Measurements from ENCODE around the gene GABRR3. TPM values are rescaled to one million over a fixed set of nuclear protein-coding genes. Genes with fewer than 3 reads are reported as not detected.

GABRR3 gene
- total and polyA plus RNA-seq, 2 donors (not counting 1 experiment from before 2014, with no cell fraction given), result not detected

GRCh38 chr3:98027085-98027446, 8.0 kb downstream of the GABRR3 start:
- H3K27me3 ChIP-seq (ENCODE audit: control insufficient read depth, insufficient read depth, low read length), result no peaks in the 10 kb centered on the region
- no peaks in the 10 kb centered on the region for H4K20me1 ChIP-seq (ENCODE audit: control insufficient read depth, extremely low read depth, insufficient read depth, low read length)
- TF ChIP-seq EZH2 (IDR thresholded peaks at IDR 0.05; ENCODE audit: low read length, missing control alignments) (no peak), CTCF (conservative IDR thresholded peaks at IDR 0.05 in 1 of 2, IDR thresholded peaks at IDR 0.05 in 1 of 2; ENCODE audit: low read depth in 1 of 2, low read length in 2 of 2) (no peak)
- no peaks in the 10 kb centered on the region for H3K9me3 ChIP-seq (ENCODE audit: control insufficient read depth, insufficient read depth, low read depth, low read length)
- no peak overlapping the region for H2AFZ ChIP-seq (ENCODE audit: low read length)
- H3K36me3 ChIP-seq (ENCODE audit: control insufficient read depth, insufficient read depth, low read length), result no peaks in the 10 kb centered on the region
- no peak overlapping the region for H3K9ac ChIP-seq (ENCODE audit: insufficient read depth, low read length)
- H3K27ac ChIP-seq (ENCODE audit: insufficient read depth, low read length), result no peak overlapping the region
- no peaks in the 10 kb centered on the region for H3K79me2 ChIP-seq (ENCODE audit: control insufficient read depth, insufficient read depth, low read length)
- no peak for DNase-seq (ENCODE audit: low read depth in 2 of 2)
- no peak overlapping the region for H3K4me3 ChIP-seq (replicated peaks in 1 of 4; ENCODE audit: control extremely low read depth in 1 of 4, insufficient read depth in 1 of 4, low read depth in 3 of 4, low read length in 4 of 4)
- H3K4me1 ChIP-seq (ENCODE audit: control insufficient read depth, extremely low read depth, insufficient read depth, low read length), result no peaks in the 10 kb centered on the region
- no peak overlapping the region for H3K4me2 ChIP-seq (ENCODE audit: extremely low read depth, insufficient read depth, low read length)

- DNase-seq (ENCODE audit: low read depth in 2 of 2), result no peak
- H3K4me2 ChIP-seq (ENCODE audit: extremely low read depth, insufficient read depth, low read length), result no peak overlapping the region
- no peaks in the 10 kb centered on the region for H3K27me3 ChIP-seq (ENCODE audit: control insufficient read depth, insufficient read depth, low read length)
- H3K4me3 ChIP-seq (replicated peaks in 1 of 4; ENCODE audit: control extremely low read depth in 1 of 4, insufficient read depth in 1 of 4, low read depth in 3 of 4, low read length in 4 of 4), result no peak overlapping the region
- no peaks in the 10 kb centered on the region for H3K9me3 ChIP-seq (ENCODE audit: control insufficient read depth, insufficient read depth, low read depth, low read length)
- no peaks in the 10 kb centered on the region for H4K20me1 ChIP-seq (ENCODE audit: control insufficient read depth, extremely low read depth, insufficient read depth, low read length)
- H3K4me1 ChIP-seq (ENCODE audit: control insufficient read depth, extremely low read depth, insufficient read depth, low read length), result no peaks in the 10 kb centered on the region
- H3K27ac ChIP-seq (ENCODE audit: insufficient read depth, low read length), result no peak overlapping the region
- no peak overlapping the region for H2AFZ ChIP-seq (ENCODE audit: low read length)
- H3K9ac ChIP-seq (ENCODE audit: insufficient read depth, low read length), result no peak overlapping the region
- no peaks in the 10 kb centered on the region for H3K79me2 ChIP-seq (ENCODE audit: control insufficient read depth, insufficient read depth, low read length)
- TF ChIP-seq CTCF (conservative IDR thresholded peaks at IDR 0.05 in 1 of 2, IDR thresholded peaks at IDR 0.05 in 1 of 2; ENCODE audit: low read depth in 1 of 2, low read length in 2 of 2) (no peak), EZH2 (IDR thresholded peaks at IDR 0.05; ENCODE audit: low read length, missing control alignments) (no peak)
- H3K36me3 ChIP-seq (ENCODE audit: control insufficient read depth, insufficient read depth, low read length), result no peaks in the 10 kb centered on the region
Measured at GRCh38 chr3:98026425-98027084, 8.6 kb downstream of the GABRR3 start.

- H3K9me3 ChIP-seq (ENCODE audit: control insufficient read depth, insufficient read depth, low read depth, low read length), result no peaks in the 10 kb centered on the region
- H4K20me1 ChIP-seq (ENCODE audit: control insufficient read depth, extremely low read depth, insufficient read depth, low read length), result no peaks in the 10 kb centered on the region
- H2AFZ ChIP-seq (ENCODE audit: low read length), result no peak overlapping the region
- TF ChIP-seq CTCF (conservative IDR thresholded peaks at IDR 0.05 in 1 of 2, IDR thresholded peaks at IDR 0.05 in 1 of 2; ENCODE audit: low read depth in 1 of 2, low read length in 2 of 2) (no peak), EZH2 (IDR thresholded peaks at IDR 0.05; ENCODE audit: low read length, missing control alignments) (no peak)
- H3K27ac ChIP-seq (ENCODE audit: insufficient read depth, low read length), result no peak overlapping the region
- no peak for DNase-seq (ENCODE audit: low read depth in 2 of 2)
- H3K4me3 ChIP-seq (replicated peaks in 1 of 4; ENCODE audit: control extremely low read depth in 1 of 4, insufficient read depth in 1 of 4, low read depth in 3 of 4, low read length in 4 of 4), result no peak overlapping the region
- no peak overlapping the region for H3K4me2 ChIP-seq (ENCODE audit: extremely low read depth, insufficient read depth, low read length)
- H3K9ac ChIP-seq (ENCODE audit: insufficient read depth, low read length), result no peak overlapping the region
- H3K79me2 ChIP-seq (ENCODE audit: control insufficient read depth, insufficient read depth, low read length), result no peaks in the 10 kb centered on the region
- H3K27me3 ChIP-seq (ENCODE audit: control insufficient read depth, insufficient read depth, low read length), result no peaks in the 10 kb centered on the region
- H3K4me1 ChIP-seq (ENCODE audit: control insufficient read depth, extremely low read depth, insufficient read depth, low read length), result no peaks in the 10 kb centered on the region
- H3K36me3 ChIP-seq (ENCODE audit: control insufficient read depth, insufficient read depth, low read length), result no peaks in the 10 kb centered on the region
Measured at GRCh38 chr3:98025392-98025945, 9.6 kb downstream of the GABRR3 start.
